GM20000 (cell line): Measurements from ENCODE around the gene DYNC1I2.

Experiments
- DNase-seq: peaks from one replicate; pipeline ENCODE4 v3.0.0; 2012; ENCODE audit warnings: low spot score
- CTCF ChIP-seq: IDR thresholded peaks from 2 replicates; pipeline ENCODE4 v1.5.1; 2012; ENCODE audit warnings: mild to moderate bottlenecking, control low read depth; ENCODE audit errors: extremely low read depth, missing control alignments

DYNC1I2 gene

GRCh38 chr2:171687287-171688128 is at the start of gene DYNC1I2:
DYNC1I2 (plus strand) TSS chr2:171687469; CDS start chr2:171690156, 2,687 bp downstream.
- no peak for TF ChIP-seq CTCF
- peak; percentile 78 for DNase-seq

- no peak for TF ChIP-seq CTCF
- no peak for DNase-seq
These were observed 35.4 kb upstream of the DYNC1I2 start for GRCh38 chr2:171651667-171652415.

- no peak for DNase-seq
These were observed 34.9 kb upstream of the DYNC1I2 start for GRCh38 chr2:171652416-171652785.

GRCh38 chr2:171655586-171655985 is 31.7 kb upstream of the DYNC1I2 start:
- TF ChIP-seq CTCF: no peak
- peak; percentile 20 for DNase-seq

More at GRCh38 chr2:171652416-171652785, 34.9 kb upstream of the DYNC1I2 start:
- no peak for TF ChIP-seq CTCF

- no peak for TF ChIP-seq CTCF
These were observed 20.2 kb upstream of the DYNC1I2 start for GRCh38 chr2:171667041-171667440.

GRCh38 chr2:171668183-171668582 is 19.1 kb upstream of the DYNC1I2 start:
- no peak for TF ChIP-seq CTCF
- DNase-seq: no peak

More at GRCh38 chr2:171667041-171667440, 20.2 kb upstream of the DYNC1I2 start:
- no peak for DNase-seq

- no peak for DNase-seq
- no peak for TF ChIP-seq CTCF
These were observed 18.1 kb upstream of the DYNC1I2 start for GRCh38 chr2:171669121-171669520.
